ENCODE results near the gene DIPK1B. TPM values are rescaled to one million over a fixed set of nuclear protein-coding genes. Genes with fewer than 3 reads are reported as not detected.
"Not testable (repeated sequence)": the region's sequence is repeated elsewhere in the genome, so short reads cannot be mapped to it uniquely, and the experiment has no call there.

DIPK1B gene
- total RNA-seq, 1 donor from 2014 or later = 52.9 TPM

- no peaks in the 10 kb centered on the region for H3K9me3 Mint-ChIP-seq (ENCODE audit: low read depth)
- no peak overlapping the region for H3K27ac Mint-ChIP-seq
- DNase-seq (ENCODE audit: low spot score, unreplicated experiment) = no peak
- peaks cover 15% of the 10 kb centered on the region for H3K27me3 Mint-ChIP-seq
- peaks cover 4% of the 10 kb centered on the region for H3K4me1 Mint-ChIP-seq (ENCODE audit: low read depth)
- no peak for TF ChIP-seq CTCF (IDR thresholded peaks at IDR 0.05; ENCODE audit: unreplicated experiment)
- no peak overlapping the region for H3K4me3 Mint-ChIP-seq (ENCODE audit: low read depth)
- no peaks in the 10 kb centered on the region for H3K36me3 Mint-ChIP-seq (ENCODE audit: insufficient read depth)
These were observed 2.8 kb upstream of the DIPK1B start for GRCh38 chr9:136709454-136710109.

DNA sequence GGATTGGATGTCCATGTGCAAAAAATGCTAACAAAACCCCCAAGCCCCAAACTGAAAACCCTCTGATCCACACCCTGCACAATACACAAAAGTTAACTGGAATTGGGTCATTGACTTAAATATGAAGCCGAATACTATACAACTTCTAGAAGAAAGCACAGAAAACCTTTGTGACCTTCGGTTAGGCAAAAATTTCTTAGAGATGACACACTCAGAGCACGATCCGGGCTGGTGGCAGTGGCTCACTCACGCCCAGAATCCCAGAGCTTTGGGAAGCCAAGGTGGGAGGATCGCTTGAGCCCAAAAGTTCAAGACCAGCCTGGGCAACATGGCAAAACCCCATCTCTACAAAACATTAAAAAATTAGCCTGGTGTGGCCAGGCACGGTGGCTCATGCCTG lies 1.8 kb upstream of the DIPK1B start:
- Mint-ChIP-seq H3K36me3 (ENCODE audit: insufficient read depth) (no peaks in the 10 kb centered on the region), H3K27ac (no peak overlapping the region), H3K4me3 (ENCODE audit: low read depth) (peak overlapping the region; percentile 71), H3K4me1 (ENCODE audit: low read depth) (peaks cover 4% of the 10 kb centered on the region), H3K9me3 (ENCODE audit: low read depth) (no peaks in the 10 kb centered on the region), H3K27me3 (peaks cover 15% of the 10 kb centered on the region)
- TF ChIP-seq CTCF (IDR thresholded peaks at IDR 0.05; ENCODE audit: unreplicated experiment) = no peak
- no peak for DNase-seq (ENCODE audit: low spot score, unreplicated experiment)

DNA sequence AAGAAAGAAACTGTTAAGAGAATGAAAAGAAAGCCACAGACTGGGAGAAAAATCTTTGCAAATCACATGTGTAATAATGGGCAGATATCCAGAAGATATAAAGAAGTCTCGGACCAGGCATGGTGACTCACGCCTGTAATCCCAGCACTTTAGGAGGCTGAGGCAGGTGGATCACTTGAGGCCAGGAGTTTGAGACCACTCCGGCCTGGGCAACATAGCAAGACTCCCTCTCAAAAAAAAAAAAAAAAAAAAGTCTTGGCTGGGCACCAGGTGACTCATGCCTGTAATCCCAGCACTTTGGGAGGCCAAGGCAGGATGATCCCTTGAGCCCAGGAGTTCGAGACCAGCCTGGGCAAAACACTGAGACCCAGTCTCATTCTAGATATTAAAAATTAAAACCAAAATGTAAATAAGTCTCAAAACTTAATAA lies 1.1 kb upstream of the DIPK1B start:
- not testable (repeated sequence) for H3K36me3 Mint-ChIP-seq (ENCODE audit: insufficient read depth); DNase-seq (ENCODE audit: low spot score, unreplicated experiment); H3K4me1 Mint-ChIP-seq (ENCODE audit: low read depth); H3K27ac Mint-ChIP-seq; H3K9me3 Mint-ChIP-seq (ENCODE audit: low read depth)
- Mint-ChIP-seq H3K4me3 (ENCODE audit: low read depth) (peak overlapping the region; percentile 71), H3K27me3 (peaks cover 10% of the 10 kb centered on the region)

DNA sequence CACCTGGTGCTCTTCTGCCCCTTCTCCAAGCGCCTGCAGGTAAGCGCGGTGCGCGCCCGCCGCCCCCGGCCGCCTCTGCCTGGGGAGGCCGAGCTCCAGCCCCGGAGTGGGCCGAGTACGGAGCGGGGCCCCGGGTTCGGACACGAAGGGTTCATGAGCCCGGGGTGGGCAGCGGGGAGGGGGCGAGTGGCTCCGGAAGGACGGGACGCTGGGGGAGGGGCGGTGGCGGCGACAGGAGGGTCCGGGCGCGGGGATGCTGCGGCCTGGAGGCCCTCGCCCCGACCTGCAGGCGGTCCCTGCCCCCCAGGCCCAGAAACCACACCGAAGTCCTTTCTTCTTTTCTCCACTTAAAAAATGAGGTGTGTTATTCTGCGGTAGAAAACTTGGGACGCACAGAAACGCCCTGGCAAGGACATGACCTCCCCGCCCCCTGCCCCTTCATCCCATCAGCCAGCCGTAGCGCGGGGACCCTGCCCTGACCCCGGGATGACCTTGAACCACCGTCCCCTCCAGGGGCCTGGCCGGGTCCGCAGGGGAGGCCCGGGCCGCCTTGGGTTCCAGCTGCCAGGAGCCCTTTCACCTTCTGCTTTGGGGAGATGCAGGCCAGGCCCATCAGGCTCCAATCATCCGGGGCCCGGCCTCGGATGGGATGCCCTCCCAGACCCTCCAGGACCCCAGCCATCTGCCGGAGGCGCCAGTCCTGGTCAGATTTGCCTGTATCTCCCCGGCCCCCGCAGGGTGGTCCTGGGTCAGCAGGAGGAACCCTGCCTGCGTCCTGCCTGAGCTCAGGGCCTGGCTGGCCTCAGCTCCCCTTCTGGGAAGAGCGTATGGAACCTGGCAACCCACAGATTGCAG lies 545 bp downstream of the DIPK1B start:
- peak overlapping the region; percentile 67 for H3K4me3 Mint-ChIP-seq (ENCODE audit: low read depth)
- peak; percentile 41 for DNase-seq (ENCODE audit: low spot score, unreplicated experiment)
- H3K36me3 Mint-ChIP-seq (ENCODE audit: insufficient read depth) = peaks cover 5% of the 10 kb centered on the region

DNA sequence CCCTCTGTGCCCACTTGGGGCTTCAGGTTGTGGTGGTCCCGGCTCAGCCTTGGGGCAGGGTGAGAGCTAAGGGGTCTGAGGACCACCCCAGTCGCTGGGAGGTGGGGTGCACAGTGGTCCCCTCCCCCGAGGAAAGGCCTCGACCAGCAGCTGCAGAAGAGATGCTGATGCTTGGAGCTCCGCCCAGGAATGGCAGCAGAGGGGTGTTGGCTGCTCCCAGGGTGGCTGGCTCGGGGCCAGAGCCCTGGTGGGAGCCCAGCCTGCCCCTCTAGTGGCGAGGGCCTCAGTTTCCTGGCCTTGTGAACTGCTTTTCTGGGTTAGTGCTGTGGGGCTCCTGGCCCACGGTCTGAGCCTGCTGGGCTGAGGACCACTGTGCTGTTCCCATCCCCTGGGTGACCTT lies 1.2 kb downstream of the DIPK1B start:
- no peak for TF ChIP-seq CTCF (IDR thresholded peaks at IDR 0.05; ENCODE audit: unreplicated experiment)
- peaks cover 5% of the 10 kb centered on the region for H3K36me3 Mint-ChIP-seq (ENCODE audit: insufficient read depth)
- H3K4me3 Mint-ChIP-seq (ENCODE audit: low read depth) = peak overlapping the region; percentile 67
- H3K27me3 Mint-ChIP-seq = peaks cover 3% of the 10 kb centered on the region
- H3K4me1 Mint-ChIP-seq (ENCODE audit: low read depth) = peaks cover 4% of the 10 kb centered on the region
- H3K9me3 Mint-ChIP-seq (ENCODE audit: low read depth) = no peaks in the 10 kb centered on the region
- no peak for DNase-seq (ENCODE audit: low spot score, unreplicated experiment)
- H3K27ac Mint-ChIP-seq = peak overlapping the region; percentile 20

More for the DNA sequence above, 545 bp downstream of the DIPK1B start:
- Mint-ChIP-seq H3K27ac (peak overlapping the region; percentile 20), H3K4me1 (ENCODE audit: low read depth) (peaks cover 4% of the 10 kb centered on the region), H3K27me3 (peaks cover 9% of the 10 kb centered on the region), H3K9me3 (ENCODE audit: low read depth) (no peaks in the 10 kb centered on the region)
- no peak for TF ChIP-seq CTCF (IDR thresholded peaks at IDR 0.05; ENCODE audit: unreplicated experiment)

All from progenitor cell of endocrine pancreas (in vitro differentiated cells).